ENCODE results near the gene RBM3.

RBM3 gene

GRCh38 chrX:48576108-48576507, 1.8 kb downstream of the RBM3 start:
- DNase-seq (ENCODE audit: low spot score) (no peak), FAIRE-seq (no peak)

GRCh38 chrX:48578661-48579128, 4.4 kb downstream of the RBM3 start:
- DNase-seq (ENCODE audit: low spot score) (no peak), FAIRE-seq (no peak)

DNA sequence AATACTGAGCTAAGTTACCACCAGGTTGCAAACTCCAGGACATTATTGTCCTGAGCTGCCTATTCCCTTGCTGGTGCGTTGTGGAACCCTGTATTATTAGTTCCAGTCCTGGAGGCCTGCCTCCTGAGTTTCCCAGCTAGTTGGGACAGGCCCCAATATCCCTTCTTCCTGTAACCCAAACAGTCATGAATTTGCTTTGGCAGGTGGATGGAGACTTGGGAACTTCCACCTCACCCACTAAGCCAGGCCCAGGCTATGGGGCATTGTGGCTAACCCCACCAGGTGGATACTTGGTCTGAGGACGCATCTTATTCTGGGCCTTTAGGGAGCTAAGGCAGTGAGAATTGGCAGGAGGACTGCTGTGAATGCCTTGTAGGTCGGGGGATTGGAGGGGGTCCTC, 5.0 kb downstream of the RBM3 start:
- DNase-seq (ENCODE audit: low spot score) (no peak), FAIRE-seq (no peak)

DNA sequence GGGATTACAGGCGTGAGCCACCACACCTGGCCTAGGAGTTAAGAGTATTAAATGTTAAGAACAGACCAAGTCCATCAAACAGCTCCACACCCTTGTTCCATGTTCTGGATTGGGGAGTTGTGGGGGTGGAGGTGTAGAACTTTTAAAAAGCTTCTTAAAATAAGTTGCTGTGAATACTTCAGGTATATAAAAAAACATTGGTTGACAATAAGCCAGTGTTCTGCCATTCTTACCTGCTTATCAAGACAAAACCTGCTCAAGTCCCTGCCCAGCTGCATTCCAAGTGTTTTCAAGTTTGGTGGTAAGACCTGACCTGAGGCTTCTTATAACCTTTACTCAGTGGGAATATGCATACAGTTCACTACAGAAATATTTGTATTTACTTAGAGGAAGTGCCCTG, 6.4 kb downstream of the RBM3 start:
- FAIRE-seq, result no peak
- DNase-seq (ENCODE audit: low spot score), result no peak

- FAIRE-seq (no peak), DNase-seq (ENCODE audit: low spot score) (no peak)
These were observed 10.4 kb downstream of the RBM3 start for GRCh38 chrX:48584698-48585097.

GRCh38 chrX:48589482-48590162, 15.3 kb downstream of the RBM3 start:
- DNase-seq (ENCODE audit: low spot score) (no peak), FAIRE-seq (no peak)

- no peak for DNase-seq (ENCODE audit: low spot score)
- no peak for FAIRE-seq
These were observed 16.2 kb downstream of the RBM3 start for GRCh38 chrX:48590203-48591103.

GRCh38 chrX:48591255-48591791, 17.0 kb downstream of the RBM3 start:
- DNase-seq (ENCODE audit: low spot score), result peak; percentile 50

DNA sequence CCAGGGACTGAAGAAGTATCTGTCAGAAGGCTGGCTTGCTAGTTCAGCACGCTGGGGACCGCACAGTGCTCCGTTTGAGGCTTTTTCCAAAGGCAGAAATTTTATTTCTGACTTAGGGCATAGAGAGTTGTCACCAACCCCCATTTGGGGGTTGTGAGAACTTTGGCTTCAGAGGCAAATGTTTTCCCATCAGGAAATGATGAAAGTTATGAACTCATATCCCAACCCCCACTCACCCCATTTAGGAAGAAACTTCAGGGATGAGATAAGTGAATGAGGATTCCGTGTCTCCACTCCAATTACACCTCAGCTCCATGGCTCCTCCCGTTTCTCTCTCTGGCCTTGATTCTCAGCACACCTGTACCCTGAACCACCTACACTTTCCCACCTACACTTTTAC, 18.7 kb downstream of the RBM3 start:
- DNase-seq (ENCODE audit: low spot score) (no peak), FAIRE-seq (no peak)

More at GRCh38 chrX:48591255-48591791, 17.0 kb downstream of the RBM3 start:
- no peak for FAIRE-seq

GRCh38 chrX:48595929-48596328, 21.6 kb downstream of the RBM3 start:
- DNase-seq (ENCODE audit: low spot score) (no peak), FAIRE-seq (no peak)

DNA sequence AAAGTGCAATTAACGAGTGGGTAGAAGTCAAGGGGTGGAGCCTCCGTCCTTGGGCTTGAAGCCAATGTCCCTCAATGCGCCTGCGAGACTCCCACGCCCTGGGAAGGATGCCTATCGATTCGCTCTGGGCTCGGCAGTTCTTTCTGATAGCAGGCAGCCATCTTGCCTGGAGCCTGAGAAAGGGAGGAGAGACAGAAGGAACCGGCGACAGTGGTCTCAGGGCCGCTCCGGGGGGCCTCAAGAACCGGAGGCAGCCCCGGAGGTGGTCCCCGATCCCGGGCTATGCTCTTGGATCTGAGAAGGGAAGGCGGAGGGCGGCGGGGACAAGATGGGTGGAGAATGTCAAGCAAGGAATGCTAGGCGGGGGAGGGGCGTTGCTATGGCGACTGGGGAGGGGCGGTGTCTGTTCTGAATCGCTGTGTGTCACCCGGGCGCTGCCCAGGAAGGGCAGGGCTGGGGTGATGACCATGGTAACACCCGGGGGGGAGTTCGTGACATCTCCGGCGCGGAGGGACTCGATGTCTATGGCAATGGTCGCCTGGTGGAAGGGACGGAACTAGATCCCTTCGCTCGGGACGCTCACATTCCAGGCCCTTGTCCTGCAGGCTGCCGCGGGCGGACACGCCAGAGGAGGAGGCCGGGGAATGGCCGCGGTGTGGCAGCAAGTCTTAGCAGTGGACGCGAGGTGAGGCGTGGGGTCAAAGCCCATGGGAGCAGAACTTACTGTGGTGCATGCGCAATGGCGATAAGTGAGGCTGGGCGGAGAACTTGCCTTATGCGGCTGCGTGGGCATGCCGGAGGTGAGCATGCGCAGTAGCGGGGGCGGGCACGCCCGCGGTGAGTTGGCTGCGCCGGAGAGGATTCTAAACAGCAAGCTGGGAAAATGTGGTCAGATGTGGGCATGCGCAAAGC, 23.3 kb downstream of the RBM3 start, which contains the start of gene WDR13:
Gene WDR13, plus strand, starts transcription at position 140 of the 912 bp plus-strand sequence. Its CDS starts 505 bp downstream, at position 645.
- FAIRE-seq (peak; percentile 86), DNase-seq (ENCODE audit: low spot score) (peak; percentile 93)

DNA sequence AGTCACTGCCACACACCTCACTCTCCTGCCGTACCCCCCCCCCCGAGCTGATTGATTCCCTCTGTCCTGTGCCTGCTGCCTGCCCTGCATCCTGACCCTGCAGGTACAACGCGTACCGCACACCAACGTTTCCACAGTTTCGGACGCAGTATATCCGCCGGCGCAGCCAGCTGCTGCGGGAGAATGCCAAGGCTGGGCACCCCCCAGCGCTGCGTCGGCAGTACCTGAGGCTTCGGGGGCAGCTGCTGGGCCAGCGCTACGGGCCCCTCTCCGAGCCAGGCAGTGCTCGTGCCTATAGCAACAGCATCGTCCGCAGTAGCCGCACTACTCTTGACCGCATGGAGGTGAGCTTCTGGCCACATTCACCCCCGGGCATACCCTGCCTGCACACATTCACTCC, 24.3 kb downstream of the RBM3 start:
- FAIRE-seq (no peak), DNase-seq (ENCODE audit: low spot score) (no peak)

DNA sequence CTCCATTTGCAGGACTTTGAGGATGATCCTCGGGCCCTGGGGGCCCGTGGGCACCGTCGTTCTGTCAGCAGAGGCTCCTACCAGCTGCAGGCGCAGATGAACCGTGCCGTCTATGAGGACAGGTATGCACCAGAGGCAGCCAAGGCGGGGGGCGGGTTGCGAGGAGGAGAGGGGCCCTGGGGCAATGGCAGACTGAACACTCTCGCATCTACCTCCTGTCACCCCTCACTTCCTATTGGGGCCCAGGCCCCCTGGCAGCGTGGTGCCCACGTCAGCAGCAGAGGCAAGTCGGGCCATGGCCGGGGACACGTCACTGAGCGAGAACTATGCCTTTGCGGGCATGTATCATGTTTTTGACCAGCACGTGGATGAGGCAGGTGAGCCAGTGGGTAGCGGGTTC, 25.1 kb downstream of the RBM3 start:
- FAIRE-seq, result no peak
- DNase-seq (ENCODE audit: low spot score), result no peak

GRCh38 chrX:48600226-48600625, 25.9 kb downstream of the RBM3 start:
- DNase-seq (ENCODE audit: low spot score) (no peak), FAIRE-seq (no peak)

GRCh38 chrX:48601741-48602394, 27.6 kb downstream of the RBM3 start:
- DNase-seq (ENCODE audit: low spot score) (no peak), FAIRE-seq (no peak)

- no peak for FAIRE-seq
- no peak for DNase-seq (ENCODE audit: low spot score)
These were observed 30.4 kb downstream of the RBM3 start for GRCh38 chrX:48604701-48605100.

- FAIRE-seq, result no peak
- DNase-seq (ENCODE audit: low spot score), result no peak
These were observed 31.8 kb downstream of the RBM3 start for GRCh38 chrX:48606091-48606490.

- no peak for DNase-seq (ENCODE audit: low spot score)
- FAIRE-seq, result no peak
These were observed 37.4 kb downstream of the RBM3 start for GRCh38 chrX:48611703-48612102.

- DNase-seq (ENCODE audit: low spot score), result no peak
- no peak for FAIRE-seq
These were observed 39.3 kb downstream of the RBM3 start for GRCh38 chrX:48613502-48614160.

GRCh38 chrX:48616576-48616975, 42.3 kb downstream of the RBM3 start:
- FAIRE-seq (no peak), DNase-seq (ENCODE audit: low spot score) (no peak)

All from urothelium cell line (cell line).